ENCODE results near the gene HSPA12A. TPM values are rescaled to one million over a fixed set of nuclear protein-coding genes. Genes with fewer than 3 reads are reported as not detected.

Gene HSPA12A
- total RNA-seq, 2 donors from 2014 or later = 5.7 to 19.4 TPM

- Histone ChIP-seq H3K4me1 (replicated peaks) (no peaks in the 10 kb centered on the region), H3K4me3 (no peak overlapping the region), H3K36me3 (no peaks in the 10 kb centered on the region), H3K27me3 (replicated peaks; ENCODE audit: insufficient read depth) (no peaks in the 10 kb centered on the region), H3K27ac (no peak overlapping the region), H3K9me3 (no peaks in the 10 kb centered on the region)
- WGBS = 73% methylated on average over 20 of the region's 20 CpGs
- no peak for TF ChIP-seq POLR2AphosphoS5 (IDR thresholded peaks at IDR 0.05)
- no peak for TF ChIP-seq POLR2A (IDR thresholded peaks at IDR 0.05)
- no peak for TF ChIP-seq CTCF (IDR thresholded peaks at IDR 0.05)
- no peak for DNase-seq (ENCODE audit: low spot score)
- intact Hi-C loops (cut with DNase I) = no loop called here
These were observed 20.6 kb downstream of the HSPA12A start for GRCh38 chr10:116721547-116722392.

GRCh38 chr10:116720668-116721546, 21.5 kb downstream of the HSPA12A start:
- WGBS = 45% methylated on average over 7 of the region's 7 CpGs
- intact Hi-C loops (cut with DNase I) = no loop called here
- DNase-seq (ENCODE audit: low spot score) = no peak

DNA sequence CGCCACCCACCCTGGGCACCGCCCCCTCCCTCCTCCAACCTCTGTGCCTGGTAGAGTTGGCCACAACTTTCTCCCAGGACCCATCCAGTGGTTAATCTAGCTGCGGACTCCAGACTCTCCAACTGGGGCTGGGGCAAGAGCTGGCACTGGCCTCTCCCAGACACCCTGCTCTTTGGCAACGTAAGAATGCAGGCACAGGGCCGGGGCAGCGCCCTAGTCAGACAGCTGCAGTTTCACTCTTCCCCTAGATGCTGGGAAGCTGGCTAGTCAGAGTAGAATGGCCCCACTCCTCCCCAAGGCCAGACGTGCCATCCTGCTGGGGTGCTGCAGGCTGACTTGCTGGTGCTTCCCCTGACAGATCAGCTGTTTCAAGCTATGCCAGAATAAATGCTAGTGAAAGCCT, 22.1 kb downstream of the HSPA12A start:
- DNase-seq (ENCODE audit: low spot score) = no peak
- Histone ChIP-seq H3K4me1 (replicated peaks) (no peaks in the 10 kb centered on the region), H3K9me3 (no peaks in the 10 kb centered on the region), H3K36me3 (no peaks in the 10 kb centered on the region), H3K27ac (no peak overlapping the region), H3K4me3 (no peak overlapping the region), H3K27me3 (replicated peaks; ENCODE audit: insufficient read depth) (no peaks in the 10 kb centered on the region)
- intact Hi-C loops (cut with DNase I) = no loop called here
- TF ChIP-seq POLR2AphosphoS5 (IDR thresholded peaks at IDR 0.05) (no peak), CTCF (IDR thresholded peaks at IDR 0.05) (no peak), POLR2A (IDR thresholded peaks at IDR 0.05) (no peak)
- WGBS = 82% methylated on average over 7 of the region's 7 CpGs

More at GRCh38 chr10:116720668-116721546, 21.5 kb downstream of the HSPA12A start:
- no peak for TF ChIP-seq POLR2AphosphoS5 (IDR thresholded peaks at IDR 0.05)
- no peak for TF ChIP-seq POLR2A (IDR thresholded peaks at IDR 0.05)
- no peak for TF ChIP-seq CTCF (IDR thresholded peaks at IDR 0.05)
- H3K9me3 ChIP-seq = no peaks in the 10 kb centered on the region
- no peaks in the 10 kb centered on the region for H3K27me3 ChIP-seq (replicated peaks; ENCODE audit: insufficient read depth)
- no peaks in the 10 kb centered on the region for H3K4me1 ChIP-seq (replicated peaks)
- H3K27ac ChIP-seq = no peak overlapping the region
- H3K36me3 ChIP-seq = no peaks in the 10 kb centered on the region
- H3K4me3 ChIP-seq = no peak overlapping the region

GRCh38 chr10:116719804-116720203, 22.6 kb downstream of the HSPA12A start:
- 86% methylated on average over 1 of the region's 1 CpG for WGBS

More at GRCh38 chr10:116719804-116720203, 22.6 kb downstream of the HSPA12A start:
- TF ChIP-seq POLR2A (IDR thresholded peaks at IDR 0.05) = no peak
- no peak for TF ChIP-seq POLR2AphosphoS5 (IDR thresholded peaks at IDR 0.05)
- TF ChIP-seq CTCF (IDR thresholded peaks at IDR 0.05) = no peak
- intact Hi-C loops (cut with DNase I) = no loop called here
- Histone ChIP-seq H3K27me3 (replicated peaks; ENCODE audit: insufficient read depth) (no peaks in the 10 kb centered on the region), H3K4me1 (replicated peaks) (no peaks in the 10 kb centered on the region), H3K9me3 (no peaks in the 10 kb centered on the region), H3K36me3 (no peaks in the 10 kb centered on the region), H3K4me3 (no peak overlapping the region), H3K27ac (no peak overlapping the region)
- no peak for DNase-seq (ENCODE audit: low spot score)

Measured in prostate gland (tissue), 2 donors.